SW 1271 (cell line): ENCODE measurements around the gene GRWD1.
A peak's percentile ranks its signal among the peaks of the same experiment; 100 is the strongest.

Source experiments
- DNase-seq, 2 experiments: peaks; one replicate each; lab custom pipeline; 2025; lab: John Stamatoyannopoulos, UW

GRWD1 gene

DNA sequence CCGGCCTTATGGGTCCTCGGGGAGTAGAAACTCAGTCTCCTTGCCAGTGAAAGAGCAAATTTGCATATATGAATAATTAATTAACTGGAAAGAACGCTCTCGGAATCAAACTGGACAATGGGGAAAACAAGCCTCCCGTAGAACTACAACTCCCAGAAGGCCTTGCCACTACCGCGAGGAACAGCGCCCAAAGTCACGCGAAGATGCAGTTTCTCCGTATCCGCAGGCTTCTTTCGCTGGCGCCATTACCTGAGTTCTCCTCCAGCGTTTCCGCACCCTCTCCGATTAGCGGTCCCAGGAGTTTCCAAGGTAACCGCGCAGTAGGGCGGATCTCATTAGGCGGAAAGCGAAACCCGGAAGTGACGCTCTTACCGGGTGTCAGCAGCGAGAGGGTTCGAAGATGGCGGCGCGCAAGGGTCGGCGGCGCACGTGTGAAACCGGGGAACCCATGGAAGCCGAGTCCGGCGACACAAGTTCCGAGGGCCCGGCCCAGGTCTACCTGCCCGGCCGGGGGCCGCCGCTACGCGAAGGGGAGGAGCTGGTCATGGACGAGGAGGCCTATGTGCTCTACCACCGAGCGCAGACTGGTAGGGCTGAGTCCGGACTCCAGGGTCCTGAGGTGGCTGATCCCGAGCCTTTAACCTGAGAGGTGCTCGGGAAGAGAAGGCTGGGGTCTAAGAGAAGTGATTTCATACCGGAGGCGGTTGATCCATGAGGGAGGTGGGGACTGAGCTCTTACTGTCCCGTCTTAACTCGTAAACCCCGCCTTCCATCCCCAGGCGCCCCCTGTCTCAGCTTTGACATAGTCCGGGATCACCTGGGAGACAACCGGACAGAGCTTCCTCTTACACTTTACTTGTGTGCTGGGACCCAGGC is at the start of gene GRWD1:
Gene GRWD1, plus strand, starts transcription at position 378 of the 876 bp plus-strand sequence. Its CDS starts 23 bp downstream, at position 401.
- peak; percentile 94 for DNase-seq

DNA sequence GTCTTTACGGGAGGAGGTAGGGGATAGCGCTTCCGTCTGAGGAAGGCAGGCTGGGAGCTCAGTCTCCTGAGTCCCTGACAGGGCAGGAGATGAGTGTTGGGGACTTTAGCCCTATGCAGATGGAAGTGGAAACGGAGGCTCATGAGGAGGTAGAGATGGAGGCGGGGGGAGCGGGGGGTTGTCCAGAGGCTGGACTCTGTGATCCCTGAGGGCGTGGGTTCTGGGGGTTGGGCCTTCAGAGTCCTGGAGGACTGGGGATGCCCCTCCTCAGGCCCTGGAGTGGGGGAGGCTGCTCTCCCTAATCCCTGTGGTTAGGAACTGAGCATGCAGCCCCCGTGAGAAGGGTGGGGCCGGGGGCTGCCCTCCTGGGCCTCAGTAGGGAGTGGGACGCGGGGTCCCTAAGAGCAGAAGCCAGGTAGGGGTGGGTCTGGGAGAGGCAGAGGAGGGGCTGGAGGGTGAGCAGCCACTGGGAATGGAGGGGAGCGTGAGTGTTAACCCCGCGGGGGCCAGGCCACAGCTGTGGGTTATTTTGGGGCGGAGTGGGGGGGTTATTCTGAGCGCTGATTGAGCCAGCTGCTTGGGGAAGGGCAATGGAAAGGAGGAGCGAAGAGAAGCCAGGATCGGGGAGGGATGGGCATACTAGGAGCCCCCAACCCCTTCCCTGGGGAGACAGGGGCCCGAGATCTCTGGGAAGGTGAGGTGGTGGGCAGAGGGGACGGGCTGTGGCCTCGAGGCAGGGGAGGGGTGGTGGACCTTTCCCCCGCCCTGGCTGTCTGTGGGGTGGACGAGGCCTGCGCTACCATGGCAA is 49.6 kb upstream of the GRWD1 start:
- DNase-seq = no peak

DNA sequence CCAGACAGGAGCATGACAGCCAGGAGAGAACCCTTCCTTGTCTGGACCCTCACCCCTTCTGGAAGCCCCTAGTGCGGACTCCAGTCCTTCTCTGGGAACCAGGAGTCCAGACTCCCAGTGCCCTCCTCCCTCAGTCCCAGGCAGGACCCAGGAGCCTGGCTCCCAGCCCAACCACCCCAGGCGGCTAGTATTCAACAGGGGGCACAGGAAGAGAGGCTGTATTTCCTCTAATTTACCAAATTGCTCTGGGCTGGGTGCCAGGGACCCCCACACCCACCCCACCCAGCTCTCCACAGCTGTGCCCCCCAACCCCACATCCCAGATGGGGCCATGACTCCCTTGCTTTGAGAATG is 49.0 kb upstream of the GRWD1 start:
- DNase-seq = no peak

DNA sequence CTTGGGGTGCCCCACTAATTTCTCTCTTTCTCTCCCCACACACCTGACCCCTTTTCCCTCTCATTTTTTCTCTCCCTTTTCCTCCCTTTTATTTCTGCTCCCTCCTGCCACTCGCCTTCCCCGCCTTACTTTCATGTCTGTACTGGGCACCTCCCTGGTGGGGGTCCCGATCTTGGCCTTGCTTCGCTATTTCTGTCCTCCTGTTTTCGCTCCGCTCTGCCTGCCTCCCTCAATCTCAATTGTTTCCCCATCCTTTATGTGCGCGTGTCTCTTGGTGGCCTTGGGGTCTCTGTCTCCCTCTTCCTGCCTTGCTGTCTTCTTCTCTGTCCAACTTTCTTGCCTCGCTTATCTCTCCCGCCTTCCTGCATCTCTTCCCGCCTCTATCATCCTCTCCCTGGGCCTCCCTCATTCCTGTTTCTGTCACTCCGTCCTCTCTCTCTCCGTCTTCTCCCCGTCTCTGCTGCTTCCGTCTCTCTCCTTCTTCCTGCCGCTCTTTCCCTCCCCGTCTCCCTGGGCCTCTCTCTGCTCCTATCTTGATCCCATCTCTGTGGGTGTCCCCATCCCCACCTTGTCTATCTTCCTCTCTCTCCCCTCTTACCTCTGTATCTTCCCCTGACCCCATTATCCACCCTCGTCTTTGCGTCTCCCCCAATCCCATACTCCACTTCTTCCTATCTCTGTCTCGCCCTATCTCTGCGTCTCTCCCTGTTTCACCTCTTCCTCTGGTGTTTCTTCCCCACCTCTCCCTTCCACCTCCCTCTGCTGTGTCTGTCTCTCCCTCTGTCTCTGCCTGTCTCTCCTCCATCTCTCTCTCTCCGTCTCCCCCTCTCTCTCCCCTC is 48.3 kb upstream of the GRWD1 start:
- DNase-seq = no peak

DNA sequence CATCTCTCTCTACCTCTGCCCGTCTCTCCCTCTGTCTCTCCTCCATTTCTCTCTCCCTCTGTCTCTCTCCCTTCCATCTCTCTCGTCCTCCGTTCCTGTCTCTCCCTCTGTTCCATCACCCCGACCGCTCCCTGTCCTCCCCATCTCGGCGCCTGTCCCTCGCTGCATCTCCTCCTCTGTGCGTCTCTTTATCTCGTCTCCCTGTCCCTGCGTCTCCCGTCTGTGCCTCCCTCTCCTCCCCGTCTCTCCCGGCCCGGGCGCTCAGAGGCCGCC is 47.7 kb upstream of the GRWD1 start:
- no peak for DNase-seq

DNA sequence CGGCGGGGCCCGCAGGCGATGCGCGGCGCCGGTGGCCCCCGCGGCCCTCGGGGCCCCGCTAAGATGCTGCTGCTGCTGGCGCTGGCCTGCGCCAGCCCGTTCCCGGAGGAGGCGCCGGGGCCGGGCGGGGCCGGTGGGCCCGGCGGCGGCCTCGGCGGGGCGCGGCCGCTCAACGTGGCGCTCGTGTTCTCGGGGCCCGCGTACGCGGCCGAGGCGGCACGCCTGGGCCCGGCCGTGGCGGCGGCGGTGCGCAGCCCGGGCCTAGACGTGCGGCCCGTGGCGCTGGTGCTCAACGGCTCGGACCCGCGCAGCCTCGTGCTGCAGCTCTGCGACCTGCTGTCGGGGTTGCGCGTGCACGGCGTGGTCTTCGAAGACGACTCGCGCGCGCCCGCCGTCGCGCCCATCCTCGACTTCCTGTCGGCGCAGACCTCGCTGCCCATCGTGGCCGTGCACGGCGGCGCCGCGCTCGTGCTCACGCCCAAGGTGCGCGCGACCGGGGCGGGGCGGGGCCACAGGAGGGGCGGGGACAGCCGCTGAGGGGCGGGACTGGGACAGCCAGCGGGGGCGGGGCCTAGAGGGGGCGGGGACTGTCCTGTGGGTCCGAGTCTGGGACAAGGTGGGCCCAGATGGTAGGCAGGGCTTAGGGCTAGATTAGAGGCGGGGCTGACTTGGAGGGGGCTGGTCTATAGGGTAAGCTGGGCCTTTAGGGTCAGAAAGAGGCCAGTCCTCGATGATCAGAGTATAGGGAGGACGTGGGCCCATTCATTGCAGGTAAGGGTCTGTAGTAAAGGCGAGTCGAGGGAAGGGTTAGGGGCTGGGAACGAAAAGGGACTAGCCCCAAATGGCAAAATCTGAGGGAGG is 47.2 kb upstream of the GRWD1 start:
- DNase-seq = peak; percentile 39 to 71

DNA sequence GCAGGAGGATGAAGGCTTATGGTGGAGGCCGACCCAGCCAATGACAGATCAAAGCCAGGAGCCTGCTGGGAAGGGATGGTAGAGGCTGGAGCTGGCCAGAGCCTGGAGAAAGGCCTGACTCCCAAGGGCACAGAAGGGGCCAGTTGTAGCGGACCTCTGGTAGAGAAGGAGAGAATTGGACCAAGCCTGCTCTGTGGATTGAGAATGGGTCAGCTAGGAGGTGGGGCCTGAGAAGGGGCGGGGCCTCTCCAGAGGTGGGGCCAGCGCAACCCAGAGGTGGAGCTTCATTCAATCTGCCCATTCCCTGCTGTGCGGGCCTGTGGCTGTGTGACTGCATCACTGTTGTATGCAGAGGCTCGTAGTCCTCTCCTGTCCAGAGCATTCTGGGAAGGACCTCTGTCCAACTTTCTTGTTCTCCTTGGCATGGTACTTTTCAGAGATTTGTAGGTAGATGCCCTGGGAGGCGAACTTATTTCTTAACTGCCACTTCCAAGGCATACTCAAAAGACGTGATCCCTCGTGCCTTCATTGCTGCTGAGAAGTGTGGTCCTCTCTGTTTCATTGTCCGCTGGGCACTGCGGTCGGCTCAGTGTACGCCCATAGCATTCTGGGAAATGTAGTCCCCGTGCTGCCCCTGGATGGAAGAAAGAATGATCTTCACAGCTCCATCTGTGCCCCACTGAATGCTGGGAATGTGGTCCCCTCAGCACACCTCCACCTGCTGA is 45.6 kb upstream of the GRWD1 start:
- peak in 1 of 2 experiments; percentile 59 for DNase-seq

DNA sequence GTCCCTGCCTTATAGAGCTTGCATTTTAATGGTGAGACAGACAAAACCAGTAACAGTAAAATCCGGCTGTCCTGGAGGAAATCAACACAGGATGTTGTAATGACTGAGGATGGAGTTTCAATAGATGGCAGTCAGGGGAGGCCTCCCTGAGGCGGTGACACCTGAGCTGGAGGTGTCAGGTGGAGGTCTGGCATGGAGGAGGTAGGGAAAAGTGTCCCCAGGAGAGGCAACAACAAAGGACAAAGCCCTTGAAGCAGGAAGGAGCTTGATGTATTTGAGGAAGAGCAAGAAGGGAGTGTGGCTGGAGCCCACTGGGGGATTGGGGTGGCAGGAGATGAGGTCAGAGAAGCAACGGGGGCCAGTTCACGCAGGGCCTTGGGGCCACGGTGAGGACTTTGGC is 44.5 kb upstream of the GRWD1 start:
- DNase-seq = no peak

DNA sequence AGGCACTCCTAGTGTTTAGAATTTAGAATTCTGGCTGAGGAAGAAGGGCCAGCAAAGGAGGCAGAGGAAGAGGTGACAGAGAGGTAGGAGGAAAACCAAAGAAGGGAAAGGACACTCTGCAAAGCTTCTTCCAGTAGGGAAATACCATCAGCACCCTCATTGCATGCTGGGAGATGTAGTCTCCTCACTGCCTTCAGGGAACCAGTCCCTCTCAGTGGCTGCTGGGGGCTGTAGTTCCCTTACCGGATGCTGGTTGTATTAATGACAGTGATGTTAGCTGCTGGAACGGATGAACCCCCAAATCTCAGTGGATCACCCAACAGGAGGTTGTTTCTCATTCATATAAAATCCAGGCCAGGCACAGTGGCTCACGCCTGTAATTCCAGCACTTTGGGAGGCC is 42.2 kb upstream of the GRWD1 start:
- peak in 1 of 2 experiments; percentile 65 for DNase-seq

DNA sequence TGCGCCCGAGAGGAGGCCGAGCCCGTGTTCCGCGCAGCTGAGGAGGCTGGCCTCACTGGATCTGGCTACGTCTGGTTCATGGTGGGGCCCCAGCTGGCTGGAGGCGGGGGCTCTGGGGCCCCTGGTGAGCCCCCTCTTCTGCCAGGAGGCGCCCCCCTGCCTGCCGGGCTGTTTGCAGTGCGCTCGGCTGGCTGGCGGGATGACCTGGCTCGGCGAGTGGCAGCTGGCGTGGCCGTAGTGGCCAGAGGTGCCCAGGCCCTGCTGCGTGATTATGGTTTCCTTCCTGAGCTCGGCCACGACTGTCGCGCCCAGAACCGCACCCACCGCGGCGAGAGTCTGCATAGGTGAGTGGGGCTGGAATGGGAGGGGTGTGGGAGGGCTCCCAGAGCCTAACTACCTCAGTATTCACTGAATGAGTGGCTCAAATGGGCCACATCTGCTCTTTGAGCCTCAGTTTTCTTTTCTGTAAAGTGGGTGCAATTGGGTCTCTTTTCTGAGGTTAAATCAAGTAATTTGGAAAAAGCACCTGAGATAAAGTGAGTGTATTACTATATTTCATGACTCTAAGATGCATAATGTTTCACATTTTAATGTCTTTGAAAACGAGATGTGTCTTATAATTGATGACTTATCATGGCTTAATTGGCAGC is 40.6 kb upstream of the GRWD1 start:
- no peak for DNase-seq

DNA sequence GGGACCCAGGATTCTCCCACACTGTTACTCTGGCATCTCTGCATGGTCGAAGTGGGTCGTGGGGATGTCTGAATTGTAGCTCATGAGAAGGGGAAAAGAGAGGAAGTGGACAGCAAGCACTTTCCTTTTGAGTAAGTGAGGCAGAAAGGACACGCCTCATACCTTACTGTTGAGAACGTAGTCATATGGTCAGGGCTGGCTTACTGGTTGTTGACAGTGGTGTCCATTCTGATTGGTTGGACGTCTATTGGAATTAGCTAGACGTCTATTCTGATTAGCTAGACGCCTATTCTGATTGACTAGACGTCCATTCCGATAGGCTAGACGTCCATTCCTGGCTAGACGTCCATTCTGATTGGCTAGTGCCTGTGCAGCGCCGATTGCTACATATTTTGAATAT is 39.9 kb upstream of the GRWD1 start:
- DNase-seq = no peak

DNA sequence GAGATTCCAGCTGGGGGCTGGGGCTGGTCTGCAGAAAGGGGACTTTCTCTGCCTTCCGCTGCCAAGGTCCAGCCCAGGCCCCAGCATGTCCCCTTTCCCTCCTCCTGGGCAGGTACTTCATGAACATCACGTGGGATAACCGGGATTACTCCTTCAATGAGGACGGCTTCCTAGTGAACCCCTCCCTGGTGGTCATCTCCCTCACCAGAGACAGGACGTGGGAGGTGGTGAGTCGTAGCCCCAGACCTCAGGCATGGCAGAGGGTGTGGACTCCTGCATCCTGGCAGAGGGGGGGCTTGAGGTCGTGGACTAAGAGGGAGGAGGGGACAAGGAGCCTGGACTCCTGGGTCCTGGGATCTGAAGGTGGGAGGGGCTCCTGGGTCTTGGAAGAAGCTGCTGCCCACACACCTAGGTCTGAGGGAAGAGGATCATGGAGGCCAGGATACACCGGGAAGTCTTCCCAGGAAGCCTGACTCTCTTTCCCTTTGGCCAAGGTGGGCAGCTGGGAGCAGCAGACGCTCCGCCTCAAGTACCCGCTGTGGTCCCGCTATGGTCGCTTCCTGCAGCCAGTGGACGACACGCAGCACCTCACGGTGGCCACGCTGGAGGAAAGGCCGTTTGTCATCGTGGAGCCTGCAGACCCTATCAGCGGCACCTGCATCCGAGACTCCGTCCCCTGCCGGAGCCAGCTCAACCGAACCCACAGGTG is 31.8 kb upstream of the GRWD1 start:
- DNase-seq = peak in 1 of 2 experiments; percentile 22

DNA sequence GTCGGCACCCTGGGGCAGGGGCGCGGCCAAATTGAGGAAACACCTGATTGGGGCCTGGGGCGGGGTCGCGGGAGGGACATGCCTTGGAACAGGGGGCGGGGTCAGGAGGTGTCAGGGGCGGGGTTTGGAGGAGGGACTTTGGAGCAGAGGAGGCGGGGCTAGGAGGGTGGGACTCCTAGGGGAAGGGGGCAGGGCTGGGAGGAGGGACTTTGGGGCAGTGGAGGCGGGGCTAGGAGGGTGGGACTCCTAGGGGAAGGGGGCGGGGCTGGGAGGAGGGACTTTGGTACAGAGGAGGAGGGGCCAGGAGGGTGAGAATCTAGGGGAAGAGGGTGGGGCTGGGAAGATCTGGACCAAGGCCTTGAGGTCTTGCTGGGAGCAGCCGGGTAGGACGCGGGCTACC is 30.4 kb upstream of the GRWD1 start:
- peak; percentile 30 to 44 for DNase-seq

DNA sequence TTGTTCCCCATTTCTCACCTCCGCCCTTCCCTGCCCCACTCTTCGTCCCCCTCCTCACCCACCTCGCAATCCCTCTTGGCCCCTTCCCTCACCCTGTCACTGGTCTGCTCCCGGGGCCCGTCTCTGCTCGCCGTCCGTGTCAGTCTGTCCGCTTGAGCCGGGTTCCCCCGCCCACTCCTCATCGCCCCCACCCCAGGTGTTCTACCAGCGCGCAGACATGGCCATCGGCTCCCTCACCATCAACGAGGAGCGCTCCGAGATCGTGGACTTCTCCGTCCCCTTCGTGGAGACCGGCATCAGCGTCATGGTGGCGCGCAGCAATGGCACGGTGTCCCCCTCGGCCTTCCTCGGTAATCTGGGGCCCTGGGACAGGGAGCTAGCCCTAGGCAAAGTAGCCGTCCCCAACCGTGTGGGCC is 30.0 kb upstream of the GRWD1 start:
- no peak for DNase-seq

DNA sequence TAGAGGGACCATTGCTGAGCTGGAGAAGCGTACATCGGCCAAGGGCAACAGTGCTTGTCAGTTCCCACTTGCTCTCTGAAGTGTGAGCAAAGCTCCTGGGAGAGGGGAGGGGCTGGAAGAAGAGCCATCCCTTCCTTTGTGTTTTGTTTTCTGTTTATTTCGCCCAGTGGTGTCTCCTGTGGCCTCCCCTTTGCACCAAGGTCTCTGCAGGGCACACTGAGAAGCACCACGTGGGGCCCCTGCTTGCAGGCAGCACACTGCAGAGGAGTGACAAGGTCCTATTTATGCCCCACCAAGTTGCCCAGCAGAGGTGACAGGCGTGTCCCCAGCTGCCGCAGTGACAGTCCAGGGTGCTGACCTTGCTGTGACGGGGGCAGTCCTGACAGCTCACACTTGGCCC is 28.4 kb upstream of the GRWD1 start:
- DNase-seq = no peak

DNA sequence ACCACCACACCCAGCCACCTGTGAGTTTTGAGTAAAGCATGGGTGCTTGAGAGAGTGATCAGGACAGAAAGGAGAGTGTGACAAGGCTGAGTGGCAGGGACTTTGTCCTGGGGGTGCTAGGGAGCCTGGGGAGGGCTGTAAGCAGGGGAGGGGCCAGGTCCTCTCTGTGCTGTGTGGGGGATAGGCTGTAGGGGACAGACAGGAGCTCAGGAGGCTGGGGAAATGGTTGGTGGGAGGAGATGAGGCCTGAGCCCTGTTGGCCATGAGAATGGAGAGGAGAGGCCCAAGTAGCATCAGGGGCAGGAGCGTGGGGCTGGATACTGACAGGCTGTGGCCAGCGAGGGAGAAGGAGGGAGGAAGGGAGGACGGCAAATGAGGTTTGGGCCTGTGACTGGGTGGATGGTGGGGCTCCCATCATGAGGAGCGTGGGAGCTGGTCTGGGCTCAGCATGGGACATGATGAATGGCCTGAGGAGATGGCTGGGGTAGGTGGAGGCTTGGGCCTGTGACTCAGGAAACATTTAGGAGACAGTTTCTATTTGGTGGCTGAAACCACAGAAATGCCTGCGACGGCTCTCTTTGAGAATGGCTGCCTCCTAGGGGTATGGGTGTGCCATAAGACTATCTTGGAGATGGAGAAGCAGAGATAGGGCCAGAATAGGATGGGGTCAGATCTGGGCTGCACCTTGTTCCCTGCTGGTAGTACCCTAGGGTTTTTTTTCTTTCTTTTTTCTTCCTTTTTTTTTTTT is 27.3 kb upstream of the GRWD1 start:
- DNase-seq = no peak

DNA sequence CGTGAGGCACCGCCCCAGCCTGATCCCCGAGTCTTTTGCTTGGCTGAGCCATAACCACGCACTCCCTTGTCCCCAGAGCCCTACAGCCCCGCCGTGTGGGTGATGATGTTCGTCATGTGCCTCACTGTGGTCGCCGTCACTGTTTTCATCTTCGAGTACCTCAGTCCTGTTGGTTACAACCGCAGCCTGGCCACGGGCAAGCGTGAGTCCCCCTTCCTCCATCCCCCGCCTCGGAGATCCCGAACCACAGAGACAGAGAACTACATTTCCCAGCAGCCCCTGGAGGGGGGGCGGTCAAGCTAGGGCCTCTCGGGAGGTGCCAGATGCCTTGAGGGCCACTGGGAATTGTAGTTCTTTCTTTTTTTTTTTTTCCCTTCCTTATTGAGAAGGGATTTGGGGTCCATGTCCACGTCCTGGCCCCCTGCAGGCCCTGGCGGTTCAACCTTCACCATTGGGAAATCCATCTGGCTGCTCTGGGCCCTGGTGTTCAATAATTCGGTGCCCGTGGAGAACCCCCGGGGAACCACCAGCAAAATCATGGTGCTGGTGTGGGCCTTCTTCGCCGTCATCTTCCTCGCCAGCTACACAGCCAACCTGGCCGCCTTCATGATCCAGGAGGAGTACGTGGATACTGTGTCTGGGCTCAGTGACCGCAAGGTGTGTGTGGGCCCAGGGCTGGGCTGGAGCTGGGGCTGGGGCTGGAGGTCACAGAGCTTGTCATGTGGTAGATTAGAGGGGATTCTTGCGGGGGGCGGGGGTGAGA is 26.4 kb upstream of the GRWD1 start:
- DNase-seq = peak in 1 of 2 experiments; percentile 21

DNA sequence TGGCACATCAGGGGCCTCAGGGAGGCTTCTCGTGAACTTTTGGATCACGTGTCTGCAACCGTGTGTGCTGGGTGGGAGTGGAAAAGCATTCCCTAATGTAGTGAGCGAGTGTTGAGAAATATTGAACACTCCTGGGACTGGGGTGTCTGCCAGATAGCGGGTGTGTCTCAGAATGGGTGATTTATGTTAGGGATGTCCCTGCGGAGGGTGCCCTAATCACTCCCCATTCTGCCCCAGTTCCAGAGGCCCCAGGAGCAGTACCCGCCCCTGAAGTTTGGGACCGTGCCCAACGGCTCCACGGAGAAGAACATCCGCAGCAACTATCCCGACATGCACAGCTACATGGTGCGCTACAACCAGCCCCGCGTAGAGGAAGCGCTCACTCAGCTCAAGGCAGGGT is 24.2 kb upstream of the GRWD1 start:
- DNase-seq = no peak
